ENCODE data around the gene FBLN1. TPM values are rescaled to one million over a fixed set of nuclear protein-coding genes. Genes with fewer than 3 reads are reported as not detected.
"Not testable (repeated sequence)": the region's sequence is repeated elsewhere in the genome, so short reads cannot be mapped to it uniquely, and the experiment has no call there.

FBLN1 gene
- polyA plus RNA-seq, 1 of the 3 experiments (the other 2 are of a cell fraction) = 147 TPM

DNA sequence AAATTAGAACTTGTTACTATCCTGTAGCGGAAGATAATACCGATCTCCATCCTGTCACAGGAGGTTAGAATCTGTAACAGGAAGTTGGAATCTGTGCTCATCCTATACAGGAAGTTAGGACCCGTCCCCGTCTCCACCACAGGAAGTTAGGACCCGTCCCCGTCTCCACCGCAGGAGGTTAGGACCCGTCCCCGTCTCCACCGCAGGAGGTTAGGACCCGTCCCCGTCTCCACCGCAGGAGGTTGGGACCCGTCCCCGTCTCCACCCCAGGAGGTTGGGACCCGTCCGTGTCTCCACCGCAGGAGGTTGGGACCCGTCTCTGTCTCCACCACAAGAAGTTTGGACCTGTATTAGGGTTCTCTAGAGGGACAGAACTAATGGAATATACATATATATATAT, 52.2 kb downstream of the FBLN1 start (continued):
- TF ChIP-seq, protein P1, sequence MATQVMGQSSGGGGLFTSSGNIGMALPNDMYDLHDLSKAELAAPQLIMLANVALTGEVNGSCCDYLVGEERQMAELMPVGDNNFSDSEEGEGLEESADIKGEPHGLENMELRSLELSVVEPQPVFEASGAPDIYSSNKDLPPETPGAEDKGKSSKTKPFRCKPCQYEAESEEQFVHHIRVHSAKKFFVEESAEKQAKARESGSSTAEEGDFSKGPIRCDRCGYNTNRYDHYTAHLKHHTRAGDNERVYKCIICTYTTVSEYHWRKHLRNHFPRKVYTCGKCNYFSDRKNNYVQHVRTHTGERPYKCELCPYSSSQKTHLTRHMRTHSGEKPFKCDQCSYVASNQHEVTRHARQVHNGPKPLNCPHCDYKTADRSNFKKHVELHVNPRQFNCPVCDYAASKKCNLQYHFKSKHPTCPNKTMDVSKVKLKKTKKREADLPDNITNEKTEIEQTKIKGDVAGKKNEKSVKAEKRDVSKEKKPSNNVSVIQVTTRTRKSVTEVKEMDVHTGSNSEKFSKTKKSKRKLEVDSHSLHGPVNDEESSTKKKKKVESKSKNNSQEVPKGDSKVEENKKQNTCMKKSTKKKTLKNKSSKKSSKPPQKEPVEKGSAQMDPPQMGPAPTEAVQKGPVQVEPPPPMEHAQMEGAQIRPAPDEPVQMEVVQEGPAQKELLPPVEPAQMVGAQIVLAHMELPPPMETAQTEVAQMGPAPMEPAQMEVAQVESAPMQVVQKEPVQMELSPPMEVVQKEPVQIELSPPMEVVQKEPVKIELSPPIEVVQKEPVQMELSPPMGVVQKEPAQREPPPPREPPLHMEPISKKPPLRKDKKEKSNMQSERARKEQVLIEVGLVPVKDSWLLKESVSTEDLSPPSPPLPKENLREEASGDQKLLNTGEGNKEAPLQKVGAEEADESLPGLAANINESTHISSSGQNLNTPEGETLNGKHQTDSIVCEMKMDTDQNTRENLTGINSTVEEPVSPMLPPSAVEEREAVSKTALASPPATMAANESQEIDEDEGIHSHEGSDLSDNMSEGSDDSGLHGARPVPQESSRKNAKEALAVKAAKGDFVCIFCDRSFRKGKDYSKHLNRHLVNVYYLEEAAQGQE (IDR thresholded peaks at IDR 0.05; ENCODE audit: low read depth, low read length) = no peak
- TF ChIP-seq NRF1 (IDR thresholded peaks at IDR 0.05; ENCODE audit: low read depth, low read length) (no peak), RFX5 (IDR thresholded peaks at IDR 0.05; ENCODE audit: low read length) (no peak), SIN3A (IDR thresholded peaks at IDR 0.05; ENCODE audit: borderline replicate concordance, low read depth, low read length) (no peak), FOXM1 (IDR thresholded peaks at IDR 0.05; ENCODE audit: low read depth) (no peak)

DNA sequence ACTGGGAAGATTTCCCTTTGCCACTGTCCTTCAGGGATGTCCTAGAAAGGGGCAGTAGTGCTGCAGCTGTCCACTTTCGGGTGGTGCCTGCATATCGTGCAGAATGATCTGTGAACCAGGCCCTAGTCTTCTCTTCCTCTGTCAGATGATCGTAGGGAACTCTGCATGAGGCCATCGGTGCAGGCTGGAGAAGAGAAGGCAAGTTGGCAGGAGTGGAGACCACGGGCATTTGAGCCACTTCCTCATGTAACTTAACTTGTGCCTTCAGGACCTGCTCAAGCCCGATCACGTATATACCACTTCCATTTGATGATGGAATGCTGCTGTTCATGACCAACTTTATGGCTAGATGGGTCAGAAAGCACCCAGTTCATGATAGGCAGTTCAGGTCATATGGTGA, 55.2 kb downstream of the FBLN1 start:
- DNase-seq; H2AFZ ChIP-seq (ENCODE audit: low read depth); H3K9me2 ChIP-seq; H3K4me2 ChIP-seq; H3K9ac ChIP-seq; CTCF ChIA-PET; H3K79me2 ChIP-seq (ENCODE audit: insufficient read depth); POLR2A ChIA-PET; H3K27ac ChIP-seq (ENCODE audit: low read depth in 2 of 2, low read length in 1 of 2); H3K27me3 ChIP-seq (ENCODE audit: insufficient read depth); H3K9me3 ChIP-seq; H3F3A ChIP-seq (replicated peaks; ENCODE audit: insufficient read depth); H4K20me1 ChIP-seq (ENCODE audit: insufficient read depth); H3K4me3 ChIP-seq (ENCODE audit: low read depth in 2 of 2, low read length in 1 of 2): not testable (repeated sequence)
- Histone ChIP-seq H3K36me3 (replicated peaks in 1 of 2; ENCODE audit: control insufficient read depth in 1 of 2, insufficient read depth in 2 of 2, low read length in 1 of 2) (peaks cover 17 to 21% of the 10 kb centered on the region in 2 experiments), H3K4me1 (ENCODE audit: control insufficient read depth in 1 of 2, insufficient read depth in 2 of 2, low read depth in 1 of 2, low read length in 1 of 2) (peaks cover 0 to 12% of the 10 kb centered on the region in 2 experiments; a peak in 1 of 4 replicates)
- 94% methylated on average over 6 of the region's 7 CpGs for WGBS (ENCODE audit: low lambda C conversion rate)

- H3K36me3 ChIP-seq (replicated peaks in 1 of 2; ENCODE audit: control insufficient read depth in 1 of 2, insufficient read depth in 2 of 2, low read length in 1 of 2) = peaks cover 14 to 21% of the 10 kb centered on the region in 2 experiments
- H3K27me3 ChIP-seq (ENCODE audit: insufficient read depth); DNase-seq; H2AFZ ChIP-seq (ENCODE audit: low read depth); H3F3A ChIP-seq (replicated peaks; ENCODE audit: insufficient read depth); H3K27ac ChIP-seq (ENCODE audit: low read depth in 2 of 2, low read length in 1 of 2); POLR2A ChIA-PET; H3K79me2 ChIP-seq (ENCODE audit: insufficient read depth); H3K4me2 ChIP-seq; H3K9ac ChIP-seq; H3K4me3 ChIP-seq (ENCODE audit: low read depth in 2 of 2, low read length in 1 of 2); H4K20me1 ChIP-seq (ENCODE audit: insufficient read depth); H3K4me1 ChIP-seq (ENCODE audit: control insufficient read depth in 1 of 2, insufficient read depth in 2 of 2, low read depth in 1 of 2, low read length in 1 of 2); H3K9me2 ChIP-seq; H3K9me3 ChIP-seq: not testable (repeated sequence)
- CTCF ChIA-PET = interaction anchor here (1.0 to 1.3 kb wide), 2 partner anchors 242 to 291 kb away, joined by 3 to 4 read pairs; no protein-coding TSS in a partner anchor
- WGBS (ENCODE audit: low lambda C conversion rate) = 97% methylated on average over 3 of the region's 3 CpGs
Measured at GRCh38 chr22:45560092-45560491, 57.4 kb downstream of the FBLN1 start.

GRCh38 chr22:45560761-45561160, 58.1 kb downstream of the FBLN1 start:
- H3K4me3 ChIP-seq (ENCODE audit: low read depth in 2 of 2, low read length in 1 of 2); H3K4me2 ChIP-seq; H4K20me1 ChIP-seq (ENCODE audit: insufficient read depth); H3K9me3 ChIP-seq; H3K27me3 ChIP-seq (ENCODE audit: insufficient read depth); H2AFZ ChIP-seq (ENCODE audit: low read depth); H3K79me2 ChIP-seq (ENCODE audit: insufficient read depth); POLR2A ChIA-PET; H3K9me2 ChIP-seq; H3F3A ChIP-seq (replicated peaks; ENCODE audit: insufficient read depth); H3K4me1 ChIP-seq (ENCODE audit: control insufficient read depth in 1 of 2, insufficient read depth in 2 of 2, low read depth in 1 of 2, low read length in 1 of 2); H3K9ac ChIP-seq; DNase-seq; H3K27ac ChIP-seq (ENCODE audit: low read depth in 2 of 2, low read length in 1 of 2): not testable (repeated sequence)
- WGBS (ENCODE audit: low lambda C conversion rate) = 100% methylated on average over 4 of the region's 4 CpGs
- CTCF ChIA-PET = interaction anchor here (1.0 kb wide), 1 partner anchor 243 kb away, joined by 3 read pairs; no protein-coding TSS in a partner anchor
- H3K36me3 ChIP-seq (replicated peaks in 1 of 2; ENCODE audit: control insufficient read depth in 1 of 2, insufficient read depth in 2 of 2, low read length in 1 of 2) = peaks cover 14 to 21% of the 10 kb centered on the region in 2 experiments
